Endothelial cell of umbilical vein (primary cell): ENCODE measurements around the gene GPR162. TPM values are rescaled to one million over a fixed set of nuclear protein-coding genes. Genes with fewer than 3 reads are reported as not detected.

Experiments used
- BruUV-seq: library from RNA; stranded (reverse); fragments of 400-500 nt; replicated peaks from 2 replicates; lab custom pipeline; 2021; lab: Mats Ljungman, UMichigan
- CTCF ChIA-PET: fragments of 300-600, 350-600 bp; sonication (Branson Sonifier 250); formaldehyde crosslinking; loops from one replicate; lab custom pipeline; 2021; ENCODE audit warnings: antibody characterized with exemption, inconsistent platforms; lab: Charles Lee
- POLR2A ChIA-PET: fragments of 300-600, 350-600 bp; sonication (Branson Sonifier 250); formaldehyde crosslinking; loops from one replicate; lab custom pipeline; 2021; ENCODE audit warnings: antibody characterized with exemption, inconsistent platforms; lab: Charles Lee
- DNase-seq: peaks from one replicate; pipeline ENCODE4 v3.0.0-alpha.2; 2011; ENCODE audit warnings: low read depth, low spot score
- FAIRE-seq: peaks from 2 replicates; lab custom pipeline; 2011; peaks lifted over from hg19 to GRCh38; lab: Jason Lieb, UNC
- H2AFZ ChIP-seq: 2 replicates; pipeline ENCODE4 v1.6.0; 2012; ENCODE audit warnings: low read depth, low read length, control low read depth, inconsistent platforms
- H3K27ac ChIP-seq: 2 replicates; pipeline ENCODE4 v1.5.1; 2011; ENCODE audit warnings: low read depth, mild to moderate bottlenecking, control low read depth, low read length, moderate library complexity; ENCODE audit not compliant: insufficient read depth
- H3K27me3 ChIP-seq, 2 experiments: 2 replicates each; pipeline versions ENCODE4 v1.6.0 to v1.6.1; 2011; ENCODE audit warnings: low read length in 2 of 2, mixed read lengths in 1 of 2; ENCODE audit not compliant: control insufficient read depth in 2 of 2, insufficient read depth in 2 of 2
- H3K36me3 ChIP-seq, 2 experiments: 2 replicates in 1 of 2; 3 replicates in 1 of 2; pipeline ENCODE4 v1.5.1; 2011; ENCODE audit warnings: low read length in 2 of 2, mild to moderate bottlenecking in 1 of 2, moderate library complexity in 1 of 2; ENCODE audit not compliant: control insufficient read depth in 2 of 2, insufficient read depth in 2 of 2; ENCODE audit errors: extremely low read depth in 1 of 2
- H3K4me1 ChIP-seq: 3 replicates; pipeline ENCODE4 v1.5.1; 2011; ENCODE audit warnings: mild to moderate bottlenecking, low read length; ENCODE audit not compliant: control insufficient read depth, insufficient read depth; ENCODE audit errors: extremely low read depth
- H3K4me2 ChIP-seq: 2 replicates; pipeline ENCODE4 v1.6.1; 2011; ENCODE audit warnings: low read length, control low read depth, mixed read lengths; ENCODE audit not compliant: insufficient read depth
- H3K4me3 ChIP-seq, 3 experiments: fragments of 200-600 bp in 1 of 3; sonication (generic), shearing (Covaris generic) in 1 of 3; replicated peaks in 1 of 3; 2 replicates each; pipeline ENCODE4 v1.5.1; 2011 to 2016; ENCODE audit warnings: control low read depth in 3 of 3, low read length in 3 of 3, mild to moderate bottlenecking in 2 of 3, inconsistent platforms in 1 of 3, low read depth in 1 of 3, moderate library complexity in 1 of 3; ENCODE audit not compliant: insufficient read depth in 1 of 3
- H3K79me2 ChIP-seq: 2 replicates; pipeline ENCODE4 v1.6.0; 2012; ENCODE audit warnings: low read length, inconsistent platforms; ENCODE audit not compliant: control insufficient read depth, insufficient read depth
- H3K9ac ChIP-seq: replicated peaks from 2 replicates; pipeline ENCODE3; 2011; ENCODE audit warnings: low read length, control low read depth; ENCODE audit not compliant: insufficient read depth; ENCODE audit errors: extremely low read depth
- H3K9me1 ChIP-seq: replicated peaks from 3 replicates; pipeline ENCODE4 v1.6.0; 2011; ENCODE audit warnings: mild to moderate bottlenecking, low read length; ENCODE audit not compliant: control insufficient read depth, insufficient read depth; ENCODE audit errors: extremely low read depth
- H3K9me3 ChIP-seq: replicated peaks from 2 replicates; pipeline ENCODE4 v1.5.1; 2012; ENCODE audit warnings: low read length, inconsistent platforms; ENCODE audit not compliant: control insufficient read depth, insufficient read depth
- H4K20me1 ChIP-seq: replicated peaks from 2 replicates; pipeline ENCODE3; 2011; ENCODE audit warnings: mild to moderate bottlenecking, low read length; ENCODE audit not compliant: control insufficient read depth, insufficient read depth; ENCODE audit errors: extremely low read depth
- EZH2 ChIP-seq: IDR thresholded peaks from 2 replicates; pipeline ENCODE4 v1.6.1; 2012; ENCODE audit warnings: borderline replicate concordance, low read depth, mild to moderate bottlenecking, moderate library complexity, low read length, inconsistent platforms; ENCODE audit not compliant: severe bottlenecking
- FOS ChIP-seq: IDR thresholded peaks from 2 replicates; pipeline ENCODE4 v1.6.1; 2011; ENCODE audit warnings: mild to moderate bottlenecking, low read length, moderate library complexity, borderline replicate concordance; ENCODE audit not compliant: insufficient read depth
- GATA2 ChIP-seq: IDR thresholded peaks from 2 replicates; pipeline ENCODE4 v1.7.0; 2011; ENCODE audit warnings: low read depth, mild to moderate bottlenecking, moderate library complexity, mixed read lengths, low read length; ENCODE audit not compliant: insufficient read length, insufficient read depth
- JUN ChIP-seq: IDR thresholded peaks from 2 replicates; pipeline ENCODE4 v1.6.1; 2011; ENCODE audit warnings: borderline replicate concordance, low read depth; ENCODE audit not compliant: insufficient read length, insufficient read depth
- MYC ChIP-seq: IDR thresholded peaks from one replicate; pipeline ENCODE4 v1.6.1; 2011; ENCODE audit warnings: mild to moderate bottlenecking, low read depth, low read length
- POLR2A ChIP-seq: IDR thresholded peaks from 2 replicates; pipeline ENCODE4 v1.6.1; 2012; ENCODE audit warnings: low read depth, mild to moderate bottlenecking, control low read depth, low read length
- POLR2AphosphoS5 ChIP-seq: IDR thresholded peaks from 2 replicates; pipeline ENCODE4 v1.6.1; 2012; ENCODE audit warnings: low read depth, mild to moderate bottlenecking, control low read depth, low read length, moderate library complexity; ENCODE audit not compliant: insufficient read depth
- dilution Hi-C: fragments of 300-500 bp; cut with MboI; formaldehyde crosslinking; loops from one replicate; pipeline ENCODE4 v1.15.0; 2019; ENCODE audit warnings: low sequenced_read_pairs; ENCODE audit not compliant: extremely low pct_ligation_motif_present
- intact Hi-C: fragments of 100-400 bp; cut with micrococcal nuclease; formaldehyde crosslinking; loops from one replicate; pipeline ENCODE4 v1.10.0; 2022
- polyA plus RNA-seq, 4 experiments: library from polyadenylated mRNA; depleted of rRNA in 3 of 4; stranded (reverse) in 3 of 4; unstranded in 1 of 4; fragments of >200 nt; gene quantifications; 2 replicates each; pipeline versions ENCODE4 v1.2.1 to v1.2.3, GENCODE V29; 2011 to 2012; ENCODE audit warnings: missing spikeins in 1 of 4
- total RNA-seq: library from RNA; stranded (reverse); gene quantifications from 2 replicates; pipeline ENCODE4 v1.2.3, GENCODE V29; 2021
- TF ChIP-seq, protein P1 (sequence below), 2 donors: IDR thresholded peaks; 1 replicate in 1 of 2; 2 replicates in 1 of 2; pipeline ENCODE4 v1.5.1; 2011; ENCODE audit warnings: low read length in 2 of 2, mild to moderate bottlenecking in 2 of 2, moderate library complexity in 2 of 2, control low read depth in 1 of 2, inconsistent platforms in 1 of 2, low read depth in 1 of 2; ENCODE audit not compliant: insufficient read depth in 1 of 2; ENCODE audit errors: extremely low read depth in 1 of 2
- TF ChIP-seq, protein P2 (sequence below): IDR thresholded peaks from 2 replicates; pipeline ENCODE4 v1.6.1; 2011; ENCODE audit not compliant: insufficient read depth, insufficient read length

The GPR162 gene
- total and polyA plus RNA-seq, 2 donors (not counting 3 experiments of a cell fraction or from before 2014, with no cell fraction given): 9.7 to 13.7 TPM

DNA sequence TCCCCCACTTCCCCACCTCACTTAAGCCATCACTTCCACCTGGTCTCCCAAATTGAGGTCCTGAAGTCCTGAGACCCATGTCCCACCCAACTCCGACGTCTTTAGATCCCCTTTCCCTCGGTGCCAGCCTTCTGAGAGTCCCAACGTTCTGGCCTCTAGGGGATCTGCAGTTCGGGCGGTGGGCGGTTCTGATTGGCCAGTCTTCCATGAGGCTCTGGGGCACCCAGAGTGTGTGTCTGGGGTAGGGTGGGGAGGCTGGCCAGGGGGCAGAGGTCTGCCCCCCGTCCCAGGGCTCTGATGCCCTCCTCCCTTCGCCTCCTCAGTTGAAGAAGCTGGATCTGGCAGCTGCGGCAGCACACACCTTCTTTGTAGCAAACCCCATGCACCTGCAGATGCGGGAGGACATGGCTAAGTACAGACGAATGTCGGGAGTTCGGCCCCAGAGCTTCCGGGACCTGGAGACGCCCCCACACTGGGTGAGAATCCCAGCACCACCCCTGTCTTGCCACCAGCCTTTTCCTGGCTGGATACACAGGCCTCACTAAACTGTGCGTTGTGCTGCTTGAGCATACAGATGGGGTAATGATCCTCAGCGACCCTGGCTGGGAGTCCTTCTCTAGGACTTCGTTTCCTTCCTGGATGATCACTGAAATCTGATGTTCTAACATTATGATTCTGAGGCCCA, 8.1 kb downstream of the GPR162 start:
- TF ChIP-seq FOS (no peak), JUN (no peak), GATA2 (no peak), MYC (no peak), EZH2 (no peak), POLR2AphosphoS5 (no peak), POLR2A (peak; percentile 1)
- TF ChIP-seq, protein P1, sequence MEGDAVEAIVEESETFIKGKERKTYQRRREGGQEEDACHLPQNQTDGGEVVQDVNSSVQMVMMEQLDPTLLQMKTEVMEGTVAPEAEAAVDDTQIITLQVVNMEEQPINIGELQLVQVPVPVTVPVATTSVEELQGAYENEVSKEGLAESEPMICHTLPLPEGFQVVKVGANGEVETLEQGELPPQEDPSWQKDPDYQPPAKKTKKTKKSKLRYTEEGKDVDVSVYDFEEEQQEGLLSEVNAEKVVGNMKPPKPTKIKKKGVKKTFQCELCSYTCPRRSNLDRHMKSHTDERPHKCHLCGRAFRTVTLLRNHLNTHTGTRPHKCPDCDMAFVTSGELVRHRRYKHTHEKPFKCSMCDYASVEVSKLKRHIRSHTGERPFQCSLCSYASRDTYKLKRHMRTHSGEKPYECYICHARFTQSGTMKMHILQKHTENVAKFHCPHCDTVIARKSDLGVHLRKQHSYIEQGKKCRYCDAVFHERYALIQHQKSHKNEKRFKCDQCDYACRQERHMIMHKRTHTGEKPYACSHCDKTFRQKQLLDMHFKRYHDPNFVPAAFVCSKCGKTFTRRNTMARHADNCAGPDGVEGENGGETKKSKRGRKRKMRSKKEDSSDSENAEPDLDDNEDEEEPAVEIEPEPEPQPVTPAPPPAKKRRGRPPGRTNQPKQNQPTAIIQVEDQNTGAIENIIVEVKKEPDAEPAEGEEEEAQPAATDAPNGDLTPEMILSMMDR (IDR thresholded peaks at IDR 0.05; ENCODE audit: extremely low read depth in 1 of 2, insufficient read depth in 1 of 2, low read depth in 1 of 2, low read length in 2 of 2): peak; percentile 19 to 21
- TF ChIP-seq, protein P2, sequence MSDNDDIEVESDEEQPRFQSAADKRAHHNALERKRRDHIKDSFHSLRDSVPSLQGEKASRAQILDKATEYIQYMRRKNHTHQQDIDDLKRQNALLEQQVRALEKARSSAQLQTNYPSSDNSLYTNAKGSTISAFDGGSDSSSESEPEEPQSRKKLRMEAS: no peak
- Histone ChIP-seq H3K27me3 (no peaks in the 10 kb centered on the region), H3K4me3 (peak overlapping the region; percentile 62 to 89 (median 80)), H3K27ac (no peak overlapping the region), H3K9ac (peak overlapping the region; percentile 76), H3K36me3 (peaks cover 0 to 18% of the 10 kb centered on the region in 2 experiments), H3K4me1 (peaks cover 20% of the 10 kb centered on the region), H3K4me2 (peak overlapping the region; percentile 81), H2AFZ (peak overlapping the region; percentile 19), H4K20me1 (no peaks in the 10 kb centered on the region), H3K9me3 (no peaks in the 10 kb centered on the region), H3K79me2 (peaks cover 25% of the 10 kb centered on the region), H3K9me1 (no peaks in the 10 kb centered on the region)
- peak; percentile 72 for DNase-seq
- dilution Hi-C loops (no loop called here), intact Hi-C loops (no loop called here)
- POLR2A ChIA-PET: interaction anchor here (0.5 to 1.2 kb wide), 4 partner anchors 14 to 90 kb away, joined by 3 to 6 read pairs (median 3); partner anchors contain the start of gene MLF2
- peak; percentile 47 for FAIRE-seq
- no TSS peak for BruUV-seq
- CTCF ChIA-PET: interaction anchor here (1.3 to 12.0 kb wide), 3 partner anchors 17 to 209 kb away, joined by 3 to 148 read pairs (median 3); partner anchors contain the start of gene MLF2
